ENCODE measurements around the gene NUMA1. TPM values are rescaled to one million over a fixed set of nuclear protein-coding genes. Genes with fewer than 3 reads are reported as not detected.

Gene NUMA1, protein sequence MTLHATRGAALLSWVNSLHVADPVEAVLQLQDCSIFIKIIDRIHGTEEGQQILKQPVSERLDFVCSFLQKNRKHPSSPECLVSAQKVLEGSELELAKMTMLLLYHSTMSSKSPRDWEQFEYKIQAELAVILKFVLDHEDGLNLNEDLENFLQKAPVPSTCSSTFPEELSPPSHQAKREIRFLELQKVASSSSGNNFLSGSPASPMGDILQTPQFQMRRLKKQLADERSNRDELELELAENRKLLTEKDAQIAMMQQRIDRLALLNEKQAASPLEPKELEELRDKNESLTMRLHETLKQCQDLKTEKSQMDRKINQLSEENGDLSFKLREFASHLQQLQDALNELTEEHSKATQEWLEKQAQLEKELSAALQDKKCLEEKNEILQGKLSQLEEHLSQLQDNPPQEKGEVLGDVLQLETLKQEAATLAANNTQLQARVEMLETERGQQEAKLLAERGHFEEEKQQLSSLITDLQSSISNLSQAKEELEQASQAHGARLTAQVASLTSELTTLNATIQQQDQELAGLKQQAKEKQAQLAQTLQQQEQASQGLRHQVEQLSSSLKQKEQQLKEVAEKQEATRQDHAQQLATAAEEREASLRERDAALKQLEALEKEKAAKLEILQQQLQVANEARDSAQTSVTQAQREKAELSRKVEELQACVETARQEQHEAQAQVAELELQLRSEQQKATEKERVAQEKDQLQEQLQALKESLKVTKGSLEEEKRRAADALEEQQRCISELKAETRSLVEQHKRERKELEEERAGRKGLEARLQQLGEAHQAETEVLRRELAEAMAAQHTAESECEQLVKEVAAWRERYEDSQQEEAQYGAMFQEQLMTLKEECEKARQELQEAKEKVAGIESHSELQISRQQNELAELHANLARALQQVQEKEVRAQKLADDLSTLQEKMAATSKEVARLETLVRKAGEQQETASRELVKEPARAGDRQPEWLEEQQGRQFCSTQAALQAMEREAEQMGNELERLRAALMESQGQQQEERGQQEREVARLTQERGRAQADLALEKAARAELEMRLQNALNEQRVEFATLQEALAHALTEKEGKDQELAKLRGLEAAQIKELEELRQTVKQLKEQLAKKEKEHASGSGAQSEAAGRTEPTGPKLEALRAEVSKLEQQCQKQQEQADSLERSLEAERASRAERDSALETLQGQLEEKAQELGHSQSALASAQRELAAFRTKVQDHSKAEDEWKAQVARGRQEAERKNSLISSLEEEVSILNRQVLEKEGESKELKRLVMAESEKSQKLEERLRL (N-terminal part only)
- 56.8 to 73.1 TPM (median 68.2 TPM) in 5 replicates for total RNA-seq (2022; extraction: Qiagen RNA extraction; ENCODE audit: low read depth)

DNA sequence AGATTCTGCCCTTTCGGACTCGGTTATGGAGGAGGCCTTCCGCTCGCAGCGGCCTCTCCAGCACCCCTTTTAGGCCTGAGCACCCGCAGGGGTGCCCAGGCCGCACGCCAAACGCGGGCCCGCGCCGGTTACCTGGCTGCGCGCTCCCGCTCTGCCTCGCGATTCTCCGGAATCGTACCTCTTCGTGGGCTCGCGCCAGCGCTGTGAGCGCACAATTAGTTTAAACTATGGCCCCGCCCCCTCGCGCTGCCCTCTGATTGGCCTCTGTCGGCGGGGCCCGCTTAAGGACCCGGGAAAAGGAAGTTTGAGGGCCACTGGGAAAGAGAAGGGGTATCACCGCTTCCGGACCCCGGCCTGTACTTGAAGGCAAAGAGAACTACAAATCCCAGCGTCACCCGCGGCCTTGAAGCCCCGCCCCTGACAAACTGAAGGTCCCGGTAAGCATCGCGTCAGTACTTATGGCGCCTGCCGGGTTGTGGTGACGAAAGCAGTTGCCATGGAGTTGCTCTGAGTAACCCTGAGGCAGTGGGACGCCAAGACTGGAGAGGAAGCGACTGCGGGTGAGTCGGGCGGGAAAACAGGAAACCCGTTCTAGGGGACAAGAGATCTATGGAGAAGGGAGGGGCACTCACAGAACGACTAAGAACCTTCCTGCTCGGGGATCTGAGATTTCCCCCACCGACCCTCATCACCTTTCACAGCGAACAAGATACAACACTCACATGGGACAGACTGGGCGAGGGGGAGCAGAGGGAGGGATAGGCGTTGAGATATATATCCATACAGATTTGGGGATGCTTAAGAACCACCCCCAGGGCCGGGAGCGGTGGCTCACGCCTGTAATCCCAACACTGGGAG lies at the start of gene NUMA1, which contains the start of gene LRRC51:
TSS of gene NUMA1 (minus strand) at position 217 of the 858 bp plus-strand sequence. CDS start 44,599 bp downstream, outside the sequence.
TSS of gene LRRC51 (plus strand) at position 525 of the 858 bp plus-strand sequence. CDS start 8,234 bp downstream, outside the sequence.

DNA sequence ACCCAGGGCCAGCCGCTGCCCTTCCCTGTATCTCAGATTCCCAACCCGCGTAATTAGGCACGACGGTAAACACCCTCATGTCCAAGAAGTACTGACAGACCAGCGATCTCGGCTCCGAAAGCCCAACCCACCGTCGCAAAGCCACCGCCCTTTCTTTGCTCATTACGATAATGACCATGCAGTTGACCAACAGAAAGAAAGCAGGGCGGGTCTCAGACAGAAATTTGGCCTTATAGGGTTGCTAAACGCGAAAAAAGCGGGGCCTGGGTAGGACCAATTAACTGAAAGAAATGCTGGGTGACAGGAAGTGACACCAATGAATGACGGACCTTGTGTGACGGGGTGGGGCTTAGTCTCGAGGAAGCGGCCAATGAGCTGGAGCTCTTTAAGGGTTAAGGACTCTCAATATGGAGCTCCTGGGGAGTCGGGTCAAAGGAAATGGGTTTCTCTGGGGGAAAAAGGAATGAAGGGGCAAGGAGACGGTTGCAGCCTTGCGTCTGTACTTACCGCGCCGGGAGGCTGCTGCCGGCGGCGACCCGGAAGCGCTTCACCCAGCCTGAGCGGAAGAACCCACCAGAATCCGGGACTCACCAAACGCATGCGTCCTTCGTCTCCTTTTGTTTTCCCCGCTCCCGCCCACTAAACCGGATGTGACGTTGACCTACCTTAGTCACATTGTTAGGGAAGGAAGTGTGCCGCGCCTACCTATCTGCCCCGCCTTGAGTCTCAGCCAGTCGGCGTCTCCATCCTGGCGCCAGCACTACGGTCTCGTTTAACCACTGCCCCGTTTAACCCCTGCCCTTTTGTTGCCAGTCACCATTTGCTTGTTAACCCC lies 32.0 kb upstream of the NUMA1 start, which contains the start of gene ANAPC15:
TSS of gene ANAPC15 (minus strand) at position 553 of the 835 bp plus-strand sequence. CDS start 1,419 bp downstream, outside the sequence.

DNA sequence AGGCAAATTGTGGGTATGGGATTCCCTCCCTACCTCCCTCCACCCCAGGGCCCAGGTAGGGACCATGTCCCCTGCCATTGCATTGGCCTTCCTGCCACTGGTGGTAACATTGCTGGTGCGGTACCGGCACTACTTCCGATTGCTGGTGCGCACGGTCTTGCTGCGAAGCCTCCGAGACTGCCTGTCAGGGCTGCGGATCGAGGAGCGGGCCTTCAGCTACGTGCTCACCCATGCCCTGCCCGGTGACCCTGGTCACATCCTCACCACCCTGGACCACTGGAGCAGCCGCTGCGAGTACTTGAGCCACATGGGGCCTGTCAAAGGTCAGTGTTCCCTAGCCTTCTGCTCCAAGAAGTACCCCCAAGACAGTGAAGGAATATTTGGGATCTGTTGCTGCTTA lies 25.5 kb upstream of the NUMA1 start, which contains the start of gene TOMT:
TSS of gene TOMT (plus strand) at position 37 of the 400 bp plus-strand sequence. CDS start at position 65, 28 bp downstream.

DNA sequence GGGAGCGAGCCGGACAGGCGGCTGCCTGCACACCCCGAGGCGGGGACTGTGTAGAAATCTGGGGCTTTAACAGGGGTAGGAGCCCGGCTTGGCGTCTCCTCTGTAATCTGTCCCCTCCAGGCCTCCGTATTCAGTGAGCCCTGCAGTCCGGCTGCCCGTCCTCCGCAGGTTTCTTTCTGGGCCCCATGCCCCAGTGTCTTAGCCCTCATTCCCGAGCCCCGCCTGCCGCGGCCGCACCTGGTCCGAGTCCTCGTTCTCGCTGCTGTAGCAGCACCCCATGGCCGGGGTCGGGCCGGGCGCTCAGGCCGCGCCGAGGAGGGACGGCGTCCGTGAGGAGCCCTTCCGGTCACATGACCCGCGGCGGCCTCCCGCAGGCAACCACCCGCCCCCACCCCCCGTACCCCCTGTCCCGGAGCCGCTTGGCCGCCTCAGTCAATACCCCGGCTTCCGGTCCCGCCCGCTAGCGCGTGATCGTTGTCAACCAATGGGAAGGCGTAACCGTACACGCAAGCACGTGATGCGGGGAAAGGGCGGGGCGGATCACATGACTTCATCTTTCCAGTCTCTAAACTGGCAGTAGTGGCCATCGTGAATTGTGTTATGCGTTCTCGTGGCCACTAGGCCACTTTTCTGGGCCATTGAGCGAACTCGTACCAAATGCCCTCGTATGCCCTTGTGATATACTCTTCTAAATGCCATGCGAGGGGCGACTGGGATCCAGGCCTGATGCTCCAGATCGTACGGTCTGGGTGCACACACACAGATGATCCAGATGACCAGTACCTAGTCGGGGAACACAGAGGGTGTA lies 22.8 kb upstream of the NUMA1 start, which contains the start of gene LAMTOR1:
TSS of gene LAMTOR1 (minus strand) at position 352 of the 808 bp plus-strand sequence. CDS start at position 279, 73 bp downstream.

DNA sequence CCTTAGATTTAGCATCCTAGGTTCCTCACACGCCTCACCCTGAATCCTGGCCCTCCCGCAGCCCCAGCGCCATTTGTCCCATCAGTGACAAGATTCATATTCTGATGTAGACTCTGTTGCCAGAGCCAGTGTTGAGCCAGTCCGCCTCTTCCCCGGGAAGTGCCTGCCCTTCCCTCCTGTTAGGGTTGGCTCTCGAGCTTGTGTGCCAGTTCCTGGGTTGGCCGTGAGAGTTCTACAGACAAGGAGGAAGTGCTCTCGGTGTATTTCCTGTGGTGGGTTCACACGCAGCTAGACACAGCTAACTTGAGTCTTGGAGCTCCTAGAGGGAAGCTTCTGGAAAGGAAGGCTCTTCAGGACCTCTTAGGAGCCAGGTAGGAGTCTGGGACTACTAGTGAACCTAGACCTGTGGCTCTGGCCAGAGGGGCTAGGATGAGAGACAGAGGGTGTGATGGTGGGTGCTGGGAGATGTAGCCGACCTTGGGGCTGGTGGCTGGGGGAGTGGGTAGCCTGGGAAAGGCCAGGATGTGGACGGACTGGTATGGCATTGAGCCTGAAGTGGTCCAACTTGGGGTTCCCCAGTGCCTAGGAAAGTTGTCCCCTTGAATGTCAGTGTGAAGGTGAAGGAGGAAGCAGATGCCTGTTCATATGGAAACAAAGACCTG lies 81.6 kb downstream of the NUMA1 start, which contains the start of gene IL18BP:
TSS of gene IL18BP (plus strand) at position 261 of the 662 bp plus-strand sequence. CDS start 1,076 bp downstream, outside the sequence.

Other genes with a start within 250 kb of the NUMA1 start
- not detected in 5 replicates for gene DEFB108B, start 247.3 kb downstream of the NUMA1 start, total RNA-seq (2022; extraction: Qiagen RNA extraction; ENCODE audit: low read depth)
- not detected in 5 replicates for gene DEFB131B, start 202.1 kb downstream of the NUMA1 start, total RNA-seq (2022; extraction: Qiagen RNA extraction; ENCODE audit: low read depth)
- gene XNDC1N, start 151.9 kb downstream of the NUMA1 start, total RNA-seq (2022; extraction: Qiagen RNA extraction; ENCODE audit: low read depth), result 2.5 to 4.1 TPM (median 3.6 TPM) in 5 replicates
- 52.5 to 58.0 TPM (median 55.1 TPM) in 5 replicates for gene RNF121, start 151.5 kb downstream of the NUMA1 start, total RNA-seq (2022; extraction: Qiagen RNA extraction; ENCODE audit: low read depth)
- gene IL18BP, start 81.6 kb downstream of the NUMA1 start, total RNA-seq (2022; extraction: Qiagen RNA extraction; ENCODE audit: low read depth), result 3.6 to 4.9 TPM (median 4.2 TPM) in 5 replicates
- gene LRRC51, start 308 bp upstream of the NUMA1 start, total RNA-seq (2022; extraction: Qiagen RNA extraction; ENCODE audit: low read depth), result 7.0 to 14.6 TPM (median 7.8 TPM) in 5 replicates
- gene LAMTOR1, start 22.8 kb upstream of the NUMA1 start, total RNA-seq (2022; extraction: Qiagen RNA extraction; ENCODE audit: low read depth), result 119 to 171 TPM (median 141 TPM) in 5 replicates
- not detected in 5 replicates for gene TOMT, start 25.4 kb upstream of the NUMA1 start, total RNA-seq (2022; extraction: Qiagen RNA extraction; ENCODE audit: low read depth)
- gene ANAPC15, start 32.2 kb upstream of the NUMA1 start, total RNA-seq (2022; extraction: Qiagen RNA extraction; ENCODE audit: low read depth), result 77.9 to 99.4 TPM (median 91.3 TPM) in 5 replicates
- gene FOLR3, start 55.2 kb upstream of the NUMA1 start, total RNA-seq (2022; extraction: Qiagen RNA extraction; ENCODE audit: low read depth), result 0.17 to 0.70 TPM (median 0.22 TPM) in 3 of 5 replicates, not detected in the others
- gene FOLR1, start 111.6 kb upstream of the NUMA1 start, total RNA-seq (2022; extraction: Qiagen RNA extraction; ENCODE audit: low read depth), result not detected in 5 replicates
- not detected in 5 replicates for gene FOLR2, start 136.3 kb upstream of the NUMA1 start, total RNA-seq (2022; extraction: Qiagen RNA extraction; ENCODE audit: low read depth)
- gene INPPL1, start 144.2 kb upstream of the NUMA1 start, total RNA-seq (2022; extraction: Qiagen RNA extraction; ENCODE audit: low read depth), result 57.2 to 83.7 TPM (median 69.6 TPM) in 5 replicates
- gene PHOX2A, start 163.6 kb upstream of the NUMA1 start, total RNA-seq (2022; extraction: Qiagen RNA extraction; ENCODE audit: low read depth), result not detected in 5 replicates

Measured in A549 treated with RU486 at 1 μM for 4 hours (cell line).